IPS-18c (cell line): Measurements from ENCODE around the gene MORC2.

Experiments used
- H3K4me3 ChIP-seq: 2 replicates; pipeline ENCODE4 v1.7.0; 2013; ENCODE audit warnings: low read depth, mild to moderate bottlenecking, low read length, moderate library complexity; ENCODE audit not compliant: insufficient read depth
- H3K9me3 ChIP-seq: one replicate; pipeline ENCODE4 v1.6.1; 2013; ENCODE audit warnings: mild to moderate bottlenecking, low read length, moderate library complexity; ENCODE audit not compliant: control insufficient read depth, insufficient read depth

The MORC2 gene

GRCh38 chr22:30903876-30904460 is 64.6 kb downstream of the MORC2 start:
- no peaks in the 10 kb centered on the region for H3K9me3 ChIP-seq
- no peak overlapping the region for H3K4me3 ChIP-seq

- Histone ChIP-seq H3K9me3 (no peaks in the 10 kb centered on the region), H3K4me3 (no peak overlapping the region)
These were observed 65.8 kb downstream of the MORC2 start for GRCh38 chr22:30902496-30903357.

GRCh38 chr22:30894371-30894740 is 74.2 kb downstream of the MORC2 start:
- H3K4me3 ChIP-seq, result no peak overlapping the region
- H3K9me3 ChIP-seq, result no peaks in the 10 kb centered on the region

- Histone ChIP-seq H3K9me3 (no peaks in the 10 kb centered on the region), H3K4me3 (no peak overlapping the region)
These were observed 74.9 kb downstream of the MORC2 start for GRCh38 chr22:30893434-30894370.

- H3K4me3 ChIP-seq, result no peak overlapping the region
- no peaks in the 10 kb centered on the region for H3K9me3 ChIP-seq
These were observed 75.8 kb downstream of the MORC2 start for GRCh38 chr22:30892731-30893221.

GRCh38 chr22:30892286-30892685 is 76.3 kb downstream of the MORC2 start:
- H3K4me3 ChIP-seq, result no peak overlapping the region
- no peaks in the 10 kb centered on the region for H3K9me3 ChIP-seq

- H3K9me3 ChIP-seq, result no peaks in the 10 kb centered on the region
- H3K4me3 ChIP-seq, result no peak overlapping the region
These were observed 76.8 kb downstream of the MORC2 start for GRCh38 chr22:30891781-30892180.

GRCh38 chr22:30891443-30891755 is 77.2 kb downstream of the MORC2 start:
- no peaks in the 10 kb centered on the region for H3K9me3 ChIP-seq
- no peak overlapping the region for H3K4me3 ChIP-seq

GRCh38 chr22:30890686-30891442 is 77.7 kb downstream of the MORC2 start:
- no peaks in the 10 kb centered on the region for H3K9me3 ChIP-seq
- H3K4me3 ChIP-seq, result no peak overlapping the region

- no peaks in the 10 kb centered on the region for H3K9me3 ChIP-seq
- H3K4me3 ChIP-seq, result no peak overlapping the region
These were observed 78.5 kb downstream of the MORC2 start for GRCh38 chr22:30889996-30890480.

GRCh38 chr22:30889268-30889995 is 79.1 kb downstream of the MORC2 start:
- Histone ChIP-seq H3K4me3 (no peak overlapping the region), H3K9me3 (no peaks in the 10 kb centered on the region)

- Histone ChIP-seq H3K4me3 (no peak overlapping the region), H3K9me3 (no peaks in the 10 kb centered on the region)
These were observed 80.7 kb downstream of the MORC2 start for GRCh38 chr22:30887861-30888260.

GRCh38 chr22:30887453-30887852 is 81.1 kb downstream of the MORC2 start:
- Histone ChIP-seq H3K9me3 (no peaks in the 10 kb centered on the region), H3K4me3 (no peak overlapping the region)

GRCh38 chr22:30885591-30885990 is 83.0 kb downstream of the MORC2 start:
- Histone ChIP-seq H3K4me3 (no peak overlapping the region), H3K9me3 (no peaks in the 10 kb centered on the region)

- Histone ChIP-seq H3K4me3 (no peak overlapping the region), H3K9me3 (no peaks in the 10 kb centered on the region)
These were observed 83.6 kb downstream of the MORC2 start for GRCh38 chr22:30885001-30885366.

- Histone ChIP-seq H3K4me3 (no peak overlapping the region), H3K9me3 (no peaks in the 10 kb centered on the region)
These were observed 84.2 kb downstream of the MORC2 start for GRCh38 chr22:30884211-30885000.
